Measurements from ENCODE around the gene SETD2.

The SETD2 gene

GRCh38 chr3:46978381-46978780 lies 185.5 kb downstream of the SETD2 start:
- no peak for DNase-seq (ENCODE audit: low spot score)
- POLR2A ChIA-PET (ENCODE audit: low non-redundant PET) = no interaction called here
- TF ChIP-seq CTCF (conservative IDR thresholded peaks at IDR 0.05; ENCODE audit: low read depth) = no peak
- CTCF ChIA-PET = no interaction called here
- peak overlapping the region; percentile 91 for H3K27ac ChIP-seq

- ChIA-PET POLR2A (ENCODE audit: low non-redundant PET) (no interaction called here), CTCF (no interaction called here)
- DNase-seq (ENCODE audit: low spot score) = no peak
- TF ChIP-seq CTCF (conservative IDR thresholded peaks at IDR 0.05; ENCODE audit: low read depth) = no peak
- peak overlapping the region; percentile 91 for H3K27ac ChIP-seq
Observed at GRCh38 chr3:46977811-46978195, 186.1 kb downstream of the SETD2 start.

- CTCF ChIA-PET = no interaction called here
- H3K27ac ChIP-seq = peak within 1 kb of the TSS; percentile 91
- DNase-seq (ENCODE audit: low spot score) = peak; percentile 94
- POLR2A ChIA-PET (ENCODE audit: low non-redundant PET) = interaction anchor here (0.6 kb wide), 1 partner anchor 364 kb away, joined by 5 read pairs; no protein-coding TSS in a partner anchor
- TF ChIP-seq CTCF (conservative IDR thresholded peaks at IDR 0.05; ENCODE audit: low read depth) = no peak
Observed at GRCh38 chr3:46976326-46977190, 187.4 kb downstream of the SETD2 start, which contains the start of gene CCDC12. Gene CCDC12, minus strand, starts transcription at chr3:46976745. Its CDS starts 13 bp downstream, at chr3:46976732.

- DNase-seq (ENCODE audit: low spot score) = no peak
- CTCF ChIA-PET = no interaction called here
- POLR2A ChIA-PET (ENCODE audit: low non-redundant PET) = no interaction called here
Observed at GRCh38 chr3:46974421-46975171, 189.3 kb downstream of the SETD2 start.

GRCh38 chr3:46972396-46972795 lies 191.5 kb downstream of the SETD2 start:
- CTCF ChIA-PET = no interaction called here

More at GRCh38 chr3:46974421-46975171, 189.3 kb downstream of the SETD2 start:
- H3K27ac ChIP-seq = no peak overlapping the region
- no peak for TF ChIP-seq CTCF (conservative IDR thresholded peaks at IDR 0.05; ENCODE audit: low read depth)

More at GRCh38 chr3:46972396-46972795, 191.5 kb downstream of the SETD2 start:
- DNase-seq (ENCODE audit: low spot score) = no peak
- H3K27ac ChIP-seq = no peak overlapping the region
- no peak for TF ChIP-seq CTCF (conservative IDR thresholded peaks at IDR 0.05; ENCODE audit: low read depth)
- POLR2A ChIA-PET (ENCODE audit: low non-redundant PET) = no interaction called here
